K562 (cell line): ENCODE data around the gene ANKRD1. TPM values are rescaled to one million over a fixed set of nuclear protein-coding genes. Genes with fewer than 3 reads are reported as not detected.

Source experiments
- ATAC-seq: fragments of 200-7000 bp; cut with Tn5 transposase; 3 replicates; pipeline ENCODE4 v1.9.1; 2020; ENCODE audit warnings: moderate library complexity
- BruUV-seq: library from RNA; stranded (reverse); fragments of 400-500 nt; replicated peaks from 2 replicates; lab custom pipeline; 2021; lab: Mats Ljungman, UMichigan
- CTCF ChIA-PET: fragments of 300-600 bp; formaldehyde crosslinking; extraction: SDS; loops from one replicate; lab custom pipeline; 2021; ENCODE audit warnings: low intra/inter-chr PET ratio; lab: Yijun Ruan, JAX
- POLR2A ChIA-PET: fragments of 300-600, 350-650 bp; sonication (Branson Sonifier 250); formaldehyde crosslinking; extraction: SDS; loops from one replicate; lab custom pipeline; 2021; ENCODE audit warnings: antibody characterized with exemption, inconsistent platforms; lab: Yijun Ruan, JAX
- DNase-seq, 4 experiments: peaks; one replicate each; pipeline versions ENCODE4 v3.0.0 to v3.0.0-alpha.2; 2011 to 2018; ENCODE audit warnings: low spot score in 3 of 4, mixed read lengths in 3 of 4; ENCODE audit errors: extremely low read depth in 1 of 4
- FAIRE-seq: peaks from 2 replicates; lab custom pipeline; 2011; peaks lifted over from hg19 to GRCh38; lab: Jason Lieb, UNC
- H2AFZ ChIP-seq: 2 replicates; pipeline ENCODE4 v1.6.0; 2011; ENCODE audit warnings: low read depth, low read length, control low read depth, inconsistent platforms
- H3K27ac ChIP-seq: fragments of 200-600 bp; 3 replicates; pipeline ENCODE4 v1.8.0; 2011; ENCODE audit warnings: low read depth, mild to moderate bottlenecking, control low read depth, inconsistent platforms, low read length, moderate library complexity, mixed read lengths; ENCODE audit errors: extremely low read depth
- H3K27me3 ChIP-seq, 2 experiments: fragments of 300-600 bp in 1 of 2; 2 replicates in 1 of 2; 3 replicates in 1 of 2; pipeline versions ENCODE4 v1.6.0 to v1.8.0; 2011; ENCODE audit warnings: inconsistent platforms in 2 of 2, low read length in 2 of 2, mild to moderate bottlenecking in 1 of 2, mixed read lengths in 1 of 2, moderate library complexity in 1 of 2; ENCODE audit not compliant: control insufficient read depth in 2 of 2, insufficient read depth in 2 of 2
- H3K36me3 ChIP-seq: fragments of 300-600 bp; 3 replicates; pipeline ENCODE4 v1.8.0; 2011; ENCODE audit warnings: mild to moderate bottlenecking, low read length, inconsistent platforms; ENCODE audit not compliant: control insufficient read depth, insufficient read depth
- H3K4me1 ChIP-seq, 2 experiments: fragments of 200-600 bp in 1 of 2; replicated peaks in 1 of 2; 2 replicates in 1 of 2; 3 replicates in 1 of 2; pipeline versions ENCODE4 v1.5.1 to v1.8.0; 2011; ENCODE audit warnings: inconsistent platforms in 2 of 2, low read length in 2 of 2, mild to moderate bottlenecking in 1 of 2, mixed read lengths in 1 of 2, moderate library complexity in 1 of 2; ENCODE audit not compliant: control insufficient read depth in 2 of 2, insufficient read depth in 2 of 2
- H3K4me2 ChIP-seq: 2 replicates; pipeline ENCODE4 v1.6.1; 2011; ENCODE audit warnings: low read length, control low read depth, inconsistent platforms, mixed read lengths; ENCODE audit not compliant: insufficient read depth
- H3K4me3 ChIP-seq: fragments of 200-600 bp; sonication (generic), shearing (Covaris generic); 2 replicates; pipeline ENCODE4 v1.5.1; 2016; ENCODE audit warnings: control low read depth, inconsistent platforms
- H3K79me2 ChIP-seq: fragments of 200-600 bp; 3 replicates; pipeline ENCODE4 v1.8.0; 2011; ENCODE audit warnings: low read length, inconsistent platforms; ENCODE audit not compliant: control insufficient read depth, insufficient read depth
- H3K9ac ChIP-seq, 2 experiments: 2 replicates each; pipeline versions ENCODE4 v1.6.0 to v1.6.1; 2011; ENCODE audit warnings: low read depth in 2 of 2, low read length in 2 of 2, control low read depth in 1 of 2, inconsistent platforms in 1 of 2, mild to moderate bottlenecking in 1 of 2, mixed read lengths in 1 of 2; ENCODE audit not compliant: insufficient read depth in 1 of 2
- H3K9me1 ChIP-seq: one replicate; pipeline ENCODE4 v1.6.0; 2011; ENCODE audit warnings: inconsistent platforms, mild to moderate bottlenecking, low read length, moderate library complexity; ENCODE audit not compliant: control insufficient read depth, insufficient read depth
- H3K9me3 ChIP-seq: replicated peaks from 2 replicates; pipeline ENCODE4 v1.5.1; 2011; ENCODE audit warnings: low read depth, low read length, inconsistent platforms; ENCODE audit not compliant: control insufficient read depth, insufficient read depth
- H4K20me1 ChIP-seq: replicated peaks from 2 replicates; pipeline ENCODE4 v1.6.1; 2011; ENCODE audit warnings: low read length, inconsistent platforms, mixed read lengths; ENCODE audit not compliant: control insufficient read depth, insufficient read depth
- CHAMP1 ChIP-seq: fragments of 450-650 bp; IDR thresholded peaks from 2 replicates; pipeline ENCODE4 v1.6.1; 2016; ENCODE audit warnings: mild to moderate bottlenecking
- EP300 ChIP-seq: IDR thresholded peaks from 2 replicates; pipeline ENCODE4 v1.6.1; 2012; ENCODE audit warnings: low read length, improper control_type of control experiment
- LARP7 ChIP-seq: fragments of 450-650 bp; IDR thresholded peaks from 2 replicates; pipeline ENCODE4 v1.6.1; 2016
- MAFG ChIP-seq: fragments of 450-650 bp; conservative IDR thresholded peaks from 2 replicates; pipeline ENCODE4 v1.6.1; 2016; ENCODE audit warnings: missing genetic modification characterization, missing compliant biosample characterization
- POLR2B ChIP-seq: fragments of 450-650 bp; IDR thresholded peaks from 2 replicates; pipeline ENCODE4 v1.6.1; 2018; ENCODE audit warnings: low read depth; ENCODE audit not compliant: partially characterized antibody
- ZNF134 ChIP-seq: fragments of 250-450 bp; sonication (Bioruptor Pico); conservative IDR thresholded peaks from 2 replicates; pipeline ENCODE4 v1.4.0; 2020
- ZNF584 ChIP-seq: fragments of 200-800 bp; sonication (Bioruptor generic); IDR thresholded peaks from 2 replicates; pipeline ENCODE4 v1.6.1; 2016; ENCODE audit warnings: low read depth, mild to moderate bottlenecking, missing genetic modification characterization, missing compliant biosample characterization
- WGBS: fragments of 100-300 bp; shearing (Covaris generic); methylation state at CpG from one replicate; pipeline ENCODE4 v1.1.6; 2016; ENCODE audit warnings: low coverage, mixed read lengths; ENCODE audit not compliant: insufficient coverage; ENCODE audit errors: missing lambda C conversion rate; 5-methylcytosine and 5-hydroxymethylcytosine counted together
- in situ Hi-C: fragments of 300-500 bp; cut with MboI; formaldehyde crosslinking; loops from 4 replicates; pipeline ENCODE4 v1.15.0; 2018; ENCODE audit warnings: inconsistent platforms, mixed read lengths
- intact Hi-C: fragments of 100-400 bp; cut with micrococcal nuclease; formaldehyde crosslinking; loops from 2 replicates; pipeline ENCODE4 v1.14.2; 2022
- polyA plus RNA-seq, 8 experiments: library from polyadenylated mRNA; depleted of rRNA in 4 of 8; stranded (reverse) in 5 of 8; unstranded in 3 of 8; fragments of >200 nt; fragmentation: Nextera tagmentation in 2 of 8; fragmentation: Illumina TruSeq in 1 of 8; extraction: Ambion mirVana in 2 of 8; extraction: Trizol in 1 of 8; gene quantifications; 2 replicates each; pipeline versions ENCODE4 v1.2.1 to v1.2.3, GENCODE V29; 2011 to 2014; ENCODE audit warnings: inconsistent platforms in 1 of 8, missing spikeins in 1 of 8
- total RNA-seq, 7 experiments: library from RNA; depleted of rRNA in 6 of 7; stranded (reverse); fragments of >200 nt in 6 of 7; fragmentation: Illumina TruSeq in 2 of 7; extraction: Trizol in 2 of 7; gene quantifications; 2 replicates each; pipeline versions ENCODE4 v1.2.1 to v1.2.3, GENCODE V29; 2011 to 2021; ENCODE audit warnings: low replicate concordance in 1 of 7

Gene ANKRD1
- total and polyA plus RNA-seq, 9 of the 15 experiments (the other 6 are each of a cell fraction or from before 2014, with no cell fraction given), result not detected

DNA sequence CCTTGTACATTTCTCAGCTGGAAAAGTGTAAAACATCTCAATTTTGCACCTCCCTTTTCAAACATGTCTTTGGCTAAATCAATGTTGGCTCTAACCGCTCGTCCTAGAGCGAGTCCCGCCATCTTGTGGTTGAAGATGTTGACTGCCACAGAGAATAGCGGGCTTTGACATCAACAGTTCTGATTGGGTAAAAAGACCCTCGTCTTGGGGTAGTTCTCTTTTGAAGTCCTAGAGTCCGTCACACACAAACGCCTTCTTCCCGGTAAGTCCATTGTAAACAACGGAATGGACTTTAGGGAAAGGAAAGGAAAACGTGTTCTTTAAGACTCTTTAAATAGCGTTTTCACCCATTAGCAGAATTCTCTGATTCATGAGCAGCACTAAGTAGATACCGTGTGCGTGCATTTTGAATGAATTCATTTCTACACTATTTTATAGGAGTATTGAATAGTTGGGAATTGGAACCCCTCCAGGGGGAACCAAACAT is 49.6 kb downstream of the ANKRD1 start (continued):
- TF ChIP-seq CHAMP1 (no peak), ZNF584 (no peak)

DNA sequence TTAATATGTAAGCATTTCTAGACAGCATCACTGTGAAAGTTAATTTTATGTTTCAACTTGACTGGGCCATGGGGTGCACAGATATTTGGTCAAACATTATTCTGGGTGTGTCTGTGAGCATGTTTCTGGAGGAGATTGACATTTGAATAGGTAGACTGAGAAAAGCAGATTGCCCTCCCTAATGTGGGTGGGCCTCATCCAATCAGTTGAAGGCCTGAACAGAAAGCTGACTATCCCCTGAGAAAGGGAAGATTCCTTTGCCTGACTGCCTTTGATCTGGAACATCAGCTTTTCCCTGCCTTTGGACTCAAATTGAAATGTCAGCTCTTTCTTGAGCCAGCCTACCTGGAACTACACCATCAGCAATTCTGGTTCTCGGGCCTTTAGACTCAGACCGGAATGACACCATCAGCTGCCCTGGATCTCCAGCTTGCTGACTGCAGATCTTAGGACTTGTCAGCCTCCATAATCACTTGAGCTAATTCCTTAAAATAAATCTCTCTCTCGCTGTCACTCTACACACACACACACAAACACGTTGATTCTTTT is 54.8 kb downstream of the ANKRD1 start:
- no peaks in the 10 kb centered on the region for H4K20me1 ChIP-seq
- H2AFZ ChIP-seq, result no peak overlapping the region
- no peaks in the 10 kb centered on the region for H3K4me1 ChIP-seq
- ChIA-PET CTCF (interaction anchor here (1.0 kb wide), 1 partner anchor 1070 kb away, joined by 3 read pairs; no protein-coding TSS in a partner anchor), POLR2A (no interaction called here)
- TF ChIP-seq POLR2B, result no peak
- TF ChIP-seq ZNF134 (CRISPR knock-in tag), result peak; percentile 91
- TF ChIP-seq LARP7, result no peak
- TF ChIP-seq MAFG, result 0 out of 2 replicates have a peak, but pooled peaks have one; percentile 10
- no peak for TF ChIP-seq EP300
- DNase-seq (no peak), FAIRE-seq (no peak), ATAC-seq (no peak)
- H3K27me3 ChIP-seq, result no peaks in the 10 kb centered on the region
- H3K79me2 ChIP-seq, result no peaks in the 10 kb centered on the region
- no peaks in the 10 kb centered on the region for H3K9me3 ChIP-seq
- H3K4me3 ChIP-seq, result no peak overlapping the region
- H3K9me1 ChIP-seq, result no peaks in the 10 kb centered on the region
- H3K36me3 ChIP-seq, result no peaks in the 10 kb centered on the region
- no peak overlapping the region for H3K9ac ChIP-seq
- in situ Hi-C loops (loop anchor here (5.0 to 25.0 kb wide), 2 partner anchors 1074 to 1429 kb away; no protein-coding TSS in a partner anchor), intact Hi-C loops (no loop called here)
- H3K4me2 ChIP-seq, result no peak overlapping the region
- 0% methylated on average over 4 of the region's 4 CpGs for WGBS
- no TSS peak for BruUV-seq
- no peak overlapping the region for H3K27ac ChIP-seq
